ENCODE results near the gene TANC2. TPM values are rescaled to one million over a fixed set of nuclear protein-coding genes. Genes with fewer than 3 reads are reported as not detected.
A peak's percentile ranks its signal among the peaks of the same experiment; 100 is the strongest.

TANC2 gene
- total RNA-seq, 4 donors from 2014 or later: 9.8 to 26.5 (median 14.3) TPM

- H3K4me1 ChIP-seq: peaks cover 0 to 25% (median 10%) of the 10 kb centered on the region in 3 donors
- H3K27ac ChIP-seq: no peak overlapping the region
- H3K4me3 ChIP-seq: no peak overlapping the region
- H3K36me3 ChIP-seq: no peaks in the 10 kb centered on the region
- no peaks in the 10 kb centered on the region for H3K27me3 ChIP-seq
- H3K9me3 ChIP-seq: no peaks in the 10 kb centered on the region
- intact Hi-C loops (cut with DNase I): no loop called here
- 56 to 66% methylated on average over 3 of the region's 3 CpGs for WGBS, 2 donors
- TF ChIP-seq CTCF (IDR thresholded peaks at IDR 0.05) (no peak), POLR2A (IDR thresholded peaks at IDR 0.05) (no peak)
- DNase-seq: no peak
Measured at GRCh38 chr17:62963296-62963695, 2.7 kb upstream of the TANC2 start.

- Histone ChIP-seq H3K27me3 (no peaks in the 10 kb centered on the region), H3K36me3 (no peaks in the 10 kb centered on the region), H3K9me3 (no peaks in the 10 kb centered on the region), H3K4me1 (peaks cover 0 to 35% (median 10%) of the 10 kb centered on the region in 3 donors), H3K27ac (no peak overlapping the region), H3K4me3 (no peak overlapping the region)
- WGBS, 2 donors: 84 to 85% methylated on average over 4 of the region's 4 CpGs
- DNase-seq: no peak
- no peak for TF ChIP-seq POLR2A (IDR thresholded peaks at IDR 0.05)
- no peak for TF ChIP-seq CTCF (IDR thresholded peaks at IDR 0.05)
- intact Hi-C loops (cut with DNase I): no loop called here
Measured at GRCh38 chr17:62964506-62964905, 1.5 kb upstream of the TANC2 start.

GRCh38 chr17:62965174-62965685 lies 805 bp upstream of the TANC2 start:
- Histone ChIP-seq H3K4me3 (peak overlapping the region; percentile 87 to 94 (median 92)), H3K27me3 (no peaks in the 10 kb centered on the region), H3K4me1 (peaks cover 0 to 35% (median 10%) of the 10 kb centered on the region in 3 donors), H3K27ac (peak overlapping the region; percentile 79 to 92 (median 88)), H3K9me3 (no peaks in the 10 kb centered on the region), H3K36me3 (no peaks in the 10 kb centered on the region)
- no peak for DNase-seq
- intact Hi-C loops (cut with DNase I): loop anchor here (5.0 kb wide), 1 partner anchor 258 kb away; no protein-coding TSS in a partner anchor
- WGBS, 2 donors: 69 to 71% methylated on average over 19 of the region's 19 CpGs
- TF ChIP-seq CTCF (IDR thresholded peaks at IDR 0.05) (no peak), POLR2A (IDR thresholded peaks at IDR 0.05) (no peak)

- no peaks in the 10 kb centered on the region for H3K36me3 ChIP-seq
- peak overlapping the region; percentile 87 to 92 (median 90) for H3K27ac ChIP-seq
- no peaks in the 10 kb centered on the region for H3K27me3 ChIP-seq
- intact Hi-C loops (cut with DNase I): loop anchor here (5.0 kb wide), 1 partner anchor 259 kb away; no protein-coding TSS in a partner anchor
- WGBS, 2 donors: 1% methylated on average over 12 to 25 of the region's 80 CpGs
- TF ChIP-seq POLR2A (IDR thresholded peaks at IDR 0.05) (peak in 1 of 4 donors; percentile 17), CTCF (IDR thresholded peaks at IDR 0.05) (no peak)
- H3K4me3 ChIP-seq: peak overlapping the region; percentile 87 to 94 (median 92)
- H3K4me1 ChIP-seq: peaks cover 0 to 35% (median 10%) of the 10 kb centered on the region in 3 donors
- no peaks in the 10 kb centered on the region for H3K9me3 ChIP-seq
- no peak for DNase-seq
Measured at GRCh38 chr17:62966426-62967204, 580 bp downstream of the TANC2 start.

GRCh38 chr17:62967205-62967529 lies 1.1 kb downstream of the TANC2 start:
- no peak for DNase-seq
- no peak for TF ChIP-seq CTCF (IDR thresholded peaks at IDR 0.05)
- no peak for TF ChIP-seq POLR2A (IDR thresholded peaks at IDR 0.05)
- WGBS, 2 donors: 4 to 10% methylated on average over 4 of the region's 4 CpGs
- H3K9me3 ChIP-seq: no peaks in the 10 kb centered on the region
- intact Hi-C loops (cut with DNase I): loop anchor here (5.0 kb wide), 1 partner anchor 260 kb away; no protein-coding TSS in a partner anchor
- H3K36me3 ChIP-seq: no peaks in the 10 kb centered on the region
- H3K27ac ChIP-seq: peak overlapping the region; percentile 87 to 92 (median 90)
- H3K27me3 ChIP-seq: no peaks in the 10 kb centered on the region
- peak overlapping the region; percentile 87 to 94 (median 92) for H3K4me3 ChIP-seq
- peaks cover 0 to 35% (median 10%) of the 10 kb centered on the region in 3 donors for H3K4me1 ChIP-seq

All from esophagus squamous epithelium (tissue), 5 donors.